GM19324 (cell line): ENCODE data around the gene TM9SF4.

Source experiments
- ATAC-seq: cut with Tn5 transposase; IDR thresholded peaks from one replicate; pipeline ENCODE4 v1.9.1; 2021; ENCODE audit warnings: mild to moderate bottlenecking, moderate library complexity; ENCODE audit not compliant: unreplicated experiment, low FRiP score

The TM9SF4 gene, protein sequence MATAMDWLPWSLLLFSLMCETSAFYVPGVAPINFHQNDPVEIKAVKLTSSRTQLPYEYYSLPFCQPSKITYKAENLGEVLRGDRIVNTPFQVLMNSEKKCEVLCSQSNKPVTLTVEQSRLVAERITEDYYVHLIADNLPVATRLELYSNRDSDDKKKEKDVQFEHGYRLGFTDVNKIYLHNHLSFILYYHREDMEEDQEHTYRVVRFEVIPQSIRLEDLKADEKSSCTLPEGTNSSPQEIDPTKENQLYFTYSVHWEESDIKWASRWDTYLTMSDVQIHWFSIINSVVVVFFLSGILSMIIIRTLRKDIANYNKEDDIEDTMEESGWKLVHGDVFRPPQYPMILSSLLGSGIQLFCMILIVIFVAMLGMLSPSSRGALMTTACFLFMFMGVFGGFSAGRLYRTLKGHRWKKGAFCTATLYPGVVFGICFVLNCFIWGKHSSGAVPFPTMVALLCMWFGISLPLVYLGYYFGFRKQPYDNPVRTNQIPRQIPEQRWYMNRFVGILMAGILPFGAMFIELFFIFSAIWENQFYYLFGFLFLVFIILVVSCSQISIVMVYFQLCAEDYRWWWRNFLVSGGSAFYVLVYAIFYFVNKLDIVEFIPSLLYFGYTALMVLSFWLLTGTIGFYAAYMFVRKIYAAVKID

DNA sequence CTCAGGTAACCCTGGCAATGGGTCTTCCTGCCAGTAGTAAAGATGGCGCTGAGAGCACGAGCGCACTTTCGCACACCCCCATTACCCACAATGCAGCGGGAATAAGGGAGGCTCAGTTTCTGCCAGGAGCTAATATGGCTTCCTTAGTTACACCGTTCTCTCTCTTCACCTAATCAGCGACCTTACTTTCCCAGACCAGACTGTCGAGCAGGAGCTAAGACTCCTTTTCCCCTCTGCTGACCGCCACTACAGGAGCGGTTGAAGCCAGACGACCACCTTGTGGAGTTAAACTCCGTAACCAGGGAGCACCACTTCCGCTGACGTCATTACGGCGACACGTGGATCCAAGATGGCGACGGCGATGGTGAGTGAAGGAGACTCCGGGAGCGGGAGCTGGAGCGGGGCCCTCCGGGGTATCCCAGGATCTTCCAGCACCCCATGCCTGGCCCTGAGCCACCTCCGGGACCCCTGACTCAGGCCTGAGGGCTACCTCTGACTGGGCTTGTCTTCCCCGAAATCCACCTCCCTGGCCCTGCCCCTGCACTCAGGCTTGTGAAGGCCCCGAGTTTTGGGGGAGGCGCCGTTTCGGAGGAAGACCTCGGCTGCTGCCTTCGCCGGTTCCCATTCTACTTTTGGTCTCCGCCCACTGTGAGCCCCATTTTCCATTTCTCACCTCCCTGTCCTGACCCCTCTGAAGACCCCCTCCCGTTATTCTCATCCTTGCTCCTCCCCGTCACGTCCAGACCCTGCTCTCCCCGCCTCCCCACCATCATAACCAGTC lies at the start of gene TM9SF4:
TM9SF4 (plus strand) TSS at position 323 of the 781 bp plus-strand sequence; CDS start at position 350, 27 bp downstream.
- ATAC-seq, result peak; percentile 84

DNA sequence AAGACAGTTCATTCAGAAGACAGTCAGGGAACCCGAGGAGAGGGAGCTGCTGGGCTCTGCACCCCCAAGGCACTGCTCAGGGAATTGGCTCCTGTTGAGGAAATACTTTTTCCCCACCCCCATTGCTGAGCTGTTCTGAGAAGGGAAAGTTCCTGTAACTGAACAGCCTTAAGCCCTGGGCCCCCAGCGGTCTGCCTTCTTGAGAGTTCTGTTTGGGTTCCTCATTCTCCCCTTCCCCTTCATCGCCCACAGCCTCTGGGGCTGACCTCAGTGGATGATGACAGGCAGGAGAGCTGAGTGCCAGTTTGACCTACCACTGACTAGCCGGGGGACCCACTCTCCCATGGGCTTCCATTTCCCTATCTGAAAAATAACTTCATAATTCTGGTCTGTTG lies 46.7 kb upstream of the TM9SF4 start:
- ATAC-seq, result no peak

DNA sequence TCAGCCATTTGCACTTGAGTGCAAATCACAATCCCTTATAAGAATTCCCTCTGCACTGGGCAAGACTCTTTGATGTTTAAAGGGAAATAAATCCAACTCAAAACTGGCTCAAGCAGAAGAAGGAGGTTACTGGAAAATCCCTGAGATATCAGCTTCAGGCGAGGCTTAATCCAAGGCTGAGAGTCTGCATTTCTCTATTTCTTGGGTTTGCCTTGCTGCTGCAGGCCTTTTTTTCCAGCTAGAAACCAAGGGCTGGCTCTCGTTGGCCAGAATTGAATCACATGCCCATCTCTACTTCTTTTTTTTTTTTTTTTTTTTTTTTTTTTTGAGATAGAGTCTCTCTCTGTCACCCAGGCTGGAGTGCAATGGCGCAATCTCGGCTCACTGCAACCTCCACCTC lies 45.8 kb upstream of the TM9SF4 start:
- ATAC-seq, result no peak

DNA sequence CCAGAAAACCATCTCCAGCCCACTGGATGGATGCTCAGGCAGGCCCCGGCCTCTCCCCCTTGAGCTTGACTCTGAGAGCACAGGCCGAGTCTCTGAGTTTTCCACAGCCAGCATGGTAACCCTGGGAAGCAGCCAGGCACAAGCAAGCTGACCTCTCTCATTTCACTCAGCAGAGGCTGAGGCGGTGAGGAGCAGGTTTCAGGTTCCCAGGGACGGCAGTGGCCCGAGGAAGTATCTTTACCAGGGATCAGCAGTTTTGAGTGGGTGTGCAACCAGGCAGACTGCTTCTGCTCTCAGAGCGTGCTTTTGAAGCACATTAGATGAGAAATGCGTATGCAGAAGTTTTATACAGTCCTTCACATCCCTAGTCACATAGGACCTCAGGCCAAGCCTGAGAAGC lies 44.8 kb upstream of the TM9SF4 start:
- ATAC-seq, result no peak

DNA sequence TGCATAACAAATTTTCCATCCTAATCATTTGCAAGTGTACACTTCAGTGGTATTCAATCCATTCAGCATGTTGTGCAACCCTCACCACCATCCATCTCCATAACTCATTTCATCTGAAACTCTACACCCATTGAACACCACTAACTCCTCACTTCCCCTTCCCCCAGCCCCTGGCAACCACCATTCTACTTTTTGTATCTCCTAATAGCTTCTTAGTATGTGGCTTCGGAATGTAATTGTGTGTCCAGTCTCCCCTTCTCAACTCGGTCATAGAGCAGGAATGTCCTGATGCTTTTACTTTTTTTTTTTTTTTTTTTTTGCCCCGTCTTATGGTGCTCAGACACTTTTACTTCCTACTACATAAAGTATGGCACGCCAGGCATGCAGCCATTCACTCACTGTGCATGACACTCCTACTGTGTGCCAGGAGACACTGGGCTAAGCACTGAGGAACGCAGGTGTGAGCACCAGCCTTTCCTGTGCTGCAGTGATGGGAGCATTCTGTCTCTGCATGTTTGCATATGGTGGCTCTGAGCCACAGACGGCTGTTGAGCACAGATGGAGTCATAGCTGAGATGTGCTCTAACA lies 42.2 kb upstream of the TM9SF4 start:
- no peak for ATAC-seq

DNA sequence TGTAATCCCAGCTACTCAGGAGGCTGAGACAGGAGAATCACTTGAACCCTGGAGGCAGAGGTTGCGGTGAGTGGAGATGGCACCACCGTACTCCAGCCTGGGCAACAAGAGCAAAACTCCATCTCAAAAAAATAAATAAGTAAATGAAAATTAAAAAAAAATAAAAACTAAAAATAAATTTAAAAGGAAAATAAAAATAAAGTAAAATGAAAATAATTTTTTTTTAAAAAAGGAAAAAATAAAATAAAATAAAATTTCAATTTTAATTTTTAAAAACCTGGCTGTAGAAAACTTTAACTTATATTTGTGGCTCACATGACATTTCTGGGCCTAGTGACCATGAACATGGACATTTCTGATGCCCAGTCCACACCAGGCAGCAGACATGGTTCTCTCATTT lies 41.3 kb upstream of the TM9SF4 start:
- no peak for ATAC-seq

DNA sequence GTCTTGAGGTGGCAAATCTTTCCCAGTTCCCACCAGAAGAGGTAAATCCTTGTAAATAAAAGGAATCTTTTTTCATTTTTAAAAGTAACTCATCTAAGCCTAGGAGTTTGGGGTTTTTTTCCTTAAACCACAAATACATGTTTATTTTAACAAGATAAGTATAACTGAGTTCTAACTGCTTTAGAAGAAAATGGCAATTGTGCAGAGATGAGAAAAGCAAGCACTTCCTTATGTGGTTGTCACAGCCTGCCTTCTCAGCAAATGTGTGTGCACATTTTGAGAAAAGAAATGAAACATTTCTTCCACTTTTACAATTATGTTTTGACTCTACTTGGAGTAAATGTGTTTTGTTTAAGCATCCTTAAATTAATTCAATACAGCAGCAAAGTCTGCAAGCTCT lies 39.8 kb upstream of the TM9SF4 start:
- no peak for ATAC-seq

DNA sequence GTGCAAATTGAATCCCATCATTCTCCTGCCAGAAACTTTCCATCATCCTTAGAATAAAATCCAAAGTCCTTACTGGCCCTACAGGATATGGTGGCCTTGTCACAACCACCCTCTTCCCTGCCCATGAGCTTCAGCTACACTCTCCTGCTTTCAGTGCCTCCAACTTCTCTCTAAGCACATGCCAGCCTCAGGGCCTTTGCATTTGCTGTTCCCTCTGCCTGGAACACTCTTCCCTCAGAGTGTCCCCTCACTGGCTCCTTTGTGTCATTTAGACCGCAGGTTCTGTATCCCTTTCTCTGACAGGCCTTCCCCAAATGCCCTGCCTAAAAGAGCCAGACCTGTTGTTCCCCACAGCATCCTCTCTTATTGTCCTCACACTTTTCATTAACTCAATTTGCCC lies 39.2 kb upstream of the TM9SF4 start:
- no peak for ATAC-seq

DNA sequence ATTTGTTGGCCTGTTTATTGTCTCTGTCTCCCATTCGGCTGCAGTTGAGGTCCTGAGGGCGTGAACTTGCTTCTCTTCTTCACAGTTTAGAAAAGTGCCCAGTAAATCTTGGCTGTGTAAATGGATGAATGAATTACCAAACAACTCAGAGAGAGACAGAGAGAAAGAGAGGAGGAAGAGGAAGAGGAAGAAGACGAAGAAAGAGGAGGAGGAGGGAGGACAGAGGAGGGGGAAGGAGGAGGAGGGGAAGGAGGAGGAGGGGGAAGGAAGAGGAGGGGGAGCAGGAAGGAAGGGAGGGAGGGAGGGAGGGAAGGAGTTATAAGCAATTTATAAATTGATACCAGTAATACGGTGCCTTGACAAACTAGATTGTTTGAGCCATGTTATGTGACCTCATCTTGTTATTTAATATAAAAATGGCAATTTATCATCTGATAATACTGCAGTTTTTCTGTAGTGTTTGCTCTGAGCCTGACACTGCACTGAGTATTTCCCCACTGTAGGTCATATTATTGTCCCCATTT lies 38.8 kb upstream of the TM9SF4 start:
- no peak for ATAC-seq

DNA sequence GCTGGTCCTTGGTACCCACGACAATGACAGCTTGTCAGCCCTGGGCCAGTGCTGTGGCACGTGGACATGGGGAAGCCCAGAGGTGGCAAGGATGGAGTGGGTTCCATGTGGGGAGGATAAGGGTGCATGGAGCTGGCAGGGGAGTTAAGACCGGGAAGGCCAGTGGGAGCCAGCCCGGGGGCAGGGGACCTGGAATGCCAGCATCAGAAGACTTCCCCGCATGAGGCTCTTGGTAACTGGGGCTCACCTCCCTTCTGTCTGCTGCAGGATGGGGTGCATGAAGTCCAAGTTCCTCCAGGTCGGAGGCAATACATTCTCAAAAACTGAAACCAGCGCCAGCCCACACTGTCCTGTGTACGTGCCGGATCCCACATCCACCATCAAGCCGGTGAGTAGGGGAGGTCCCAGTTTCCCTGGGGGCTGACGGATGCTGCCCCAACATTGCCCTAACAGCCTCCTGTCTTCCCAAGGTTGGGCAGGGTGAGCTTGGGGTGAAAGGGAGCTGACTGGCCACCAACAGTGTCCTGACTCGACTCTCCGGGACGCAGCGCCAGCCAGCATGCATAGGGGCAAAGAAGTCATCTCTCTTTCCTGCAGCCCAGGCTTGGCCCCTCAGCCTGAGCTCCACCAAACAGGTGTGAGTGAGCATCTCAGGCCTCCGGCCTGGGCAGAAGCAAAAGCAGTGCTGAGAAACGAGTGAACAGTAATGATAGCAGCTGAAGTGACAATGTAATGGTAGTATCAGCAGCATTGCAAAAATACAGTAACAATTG lies 37.9 kb upstream of the TM9SF4 start:
- ATAC-seq, result no peak

DNA sequence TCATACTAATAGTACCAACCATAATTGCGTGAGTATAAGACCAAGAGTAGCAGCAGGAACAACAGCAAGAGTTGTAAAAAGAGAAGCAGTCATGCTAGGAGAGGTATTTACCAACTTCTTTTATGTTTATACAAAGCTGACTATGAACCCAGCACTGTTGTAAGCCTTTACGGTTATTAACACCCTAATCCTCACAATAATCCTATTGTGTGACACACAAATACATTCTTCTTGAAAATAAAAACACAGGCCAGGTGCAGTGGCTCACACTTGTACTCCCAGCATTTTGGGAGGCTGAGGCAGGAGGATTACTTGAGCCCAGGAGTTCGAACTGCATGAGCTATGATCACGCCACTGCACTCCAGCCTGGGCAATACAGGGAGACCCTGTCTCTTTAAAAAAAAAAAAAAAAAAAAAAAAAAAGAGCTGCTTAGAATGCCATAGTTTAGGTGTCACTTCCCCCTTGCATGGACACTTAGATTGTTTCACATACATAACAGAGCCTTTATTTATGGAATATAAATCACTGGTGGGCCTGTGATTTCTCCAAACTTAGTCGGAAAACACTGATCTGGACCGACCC lies 37.3 kb upstream of the TM9SF4 start:
- no peak for ATAC-seq

DNA sequence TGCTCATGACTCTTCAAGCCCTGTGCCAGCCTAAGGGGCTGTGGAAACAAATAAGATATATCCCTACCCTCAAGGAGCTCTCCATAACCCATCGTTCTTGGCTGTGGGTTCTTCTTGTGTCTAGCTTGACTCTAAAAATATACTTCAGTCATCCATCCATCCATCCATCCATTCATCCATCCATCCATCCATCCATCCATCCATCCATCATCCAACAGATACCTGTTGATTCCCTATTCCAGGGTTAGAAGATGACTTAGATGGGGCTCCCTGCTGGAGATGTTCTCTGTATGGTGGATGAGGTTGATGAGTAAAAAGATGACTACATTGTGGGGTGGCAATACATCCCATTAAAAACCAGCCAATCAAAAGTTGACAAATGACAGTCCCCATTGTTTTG lies 34.0 kb upstream of the TM9SF4 start:
- no peak for ATAC-seq

DNA sequence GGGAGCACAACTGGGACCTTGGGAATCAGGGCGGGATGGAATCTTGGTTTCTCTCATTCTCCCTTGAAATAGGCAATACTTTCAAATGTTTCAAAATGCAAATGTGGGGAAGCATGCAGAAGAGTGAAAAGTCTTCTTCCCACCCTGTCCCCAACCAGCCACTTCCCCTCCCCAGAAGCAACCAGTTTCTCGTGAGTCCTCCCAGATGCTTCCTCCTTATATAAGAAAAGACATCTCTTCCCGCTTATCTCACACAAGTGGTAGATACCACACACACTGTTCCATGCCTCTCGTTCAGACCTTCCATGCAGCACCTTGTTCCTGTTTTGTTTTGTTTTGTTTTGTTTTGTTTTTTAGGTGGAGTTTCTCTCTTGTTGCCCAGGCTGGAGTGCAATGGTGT lies 32.3 kb upstream of the TM9SF4 start:
- no peak for ATAC-seq

DNA sequence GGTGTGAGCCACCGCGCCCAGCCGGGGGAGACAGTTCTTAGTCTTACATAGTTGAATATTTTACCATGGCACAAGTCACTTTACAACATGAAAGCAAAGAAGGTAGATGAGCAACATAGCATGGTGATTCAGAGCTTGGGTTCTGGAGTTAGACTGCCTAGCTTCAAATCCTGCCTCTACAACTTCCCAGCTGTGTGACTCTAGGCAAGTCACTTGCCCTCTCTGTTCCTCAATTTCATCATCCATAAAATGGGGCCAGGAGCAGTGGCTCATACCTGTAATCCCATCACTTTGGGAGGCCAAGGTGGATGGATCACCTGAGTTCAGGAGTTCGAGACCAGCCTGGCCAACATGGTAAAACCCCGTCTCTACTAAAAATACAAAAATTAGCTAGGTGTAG lies 31.2 kb upstream of the TM9SF4 start:
- no peak for ATAC-seq

DNA sequence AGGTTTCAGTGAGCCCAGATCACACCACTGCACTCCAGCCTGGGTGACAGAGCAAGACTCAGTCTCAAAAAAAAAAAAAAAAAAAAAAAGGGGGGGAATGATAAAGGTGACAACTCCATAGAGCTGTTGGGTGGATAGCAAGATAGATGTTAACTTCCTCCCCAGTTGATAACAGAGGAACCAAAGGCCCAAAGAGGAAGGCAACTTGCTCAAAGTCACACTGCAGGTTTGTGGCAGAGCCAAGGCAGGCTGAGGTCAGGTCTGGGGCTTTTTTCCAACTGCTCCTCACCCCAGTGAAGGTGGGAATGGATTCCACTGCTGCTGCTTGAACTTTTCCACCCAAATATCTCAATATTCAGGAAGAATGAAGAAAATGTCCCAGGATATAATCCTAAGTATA lies 30.7 kb upstream of the TM9SF4 start:
- no peak for ATAC-seq

DNA sequence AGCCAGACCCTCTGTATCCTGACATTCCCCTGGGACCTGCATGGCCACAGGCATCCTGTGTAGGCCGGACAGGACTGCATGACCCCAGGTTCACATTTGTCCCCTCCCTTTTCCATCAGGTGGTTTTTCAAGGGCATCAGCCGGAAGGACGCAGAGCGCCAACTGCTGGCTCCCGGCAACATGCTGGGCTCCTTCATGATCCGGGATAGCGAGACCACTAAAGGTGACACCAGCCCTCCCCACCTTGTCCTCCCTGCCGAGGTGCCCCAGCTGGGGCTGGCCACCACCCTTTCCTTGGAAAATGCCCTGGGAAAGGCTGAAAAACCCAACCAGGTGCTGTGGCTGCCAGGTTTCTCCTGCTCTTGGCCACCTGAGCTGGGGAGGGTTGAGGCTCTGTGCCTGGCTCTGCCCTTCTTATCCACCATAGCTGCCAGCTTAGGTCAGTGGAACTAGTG lies 29.8 kb upstream of the TM9SF4 start:
- no peak for ATAC-seq

DNA sequence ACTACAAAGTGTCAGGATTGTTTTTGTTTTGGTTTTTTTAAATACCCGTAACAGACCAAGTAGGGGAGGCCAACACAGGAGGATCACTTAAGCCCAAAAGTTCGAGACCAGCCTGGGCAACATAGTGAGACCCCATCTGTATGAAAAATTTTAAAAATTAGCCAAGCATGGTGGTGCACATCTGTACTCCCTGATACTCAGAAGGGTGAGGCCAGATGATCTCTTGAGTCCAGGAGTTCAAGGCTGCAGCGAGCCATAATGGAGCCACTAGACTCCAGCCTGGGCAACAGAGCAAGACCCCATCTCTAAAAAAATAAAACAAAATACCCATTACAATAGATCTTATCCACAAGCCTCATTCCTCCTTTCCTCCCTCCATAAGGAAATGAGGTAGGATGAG lies 28.7 kb upstream of the TM9SF4 start:
- ATAC-seq, result no peak

DNA sequence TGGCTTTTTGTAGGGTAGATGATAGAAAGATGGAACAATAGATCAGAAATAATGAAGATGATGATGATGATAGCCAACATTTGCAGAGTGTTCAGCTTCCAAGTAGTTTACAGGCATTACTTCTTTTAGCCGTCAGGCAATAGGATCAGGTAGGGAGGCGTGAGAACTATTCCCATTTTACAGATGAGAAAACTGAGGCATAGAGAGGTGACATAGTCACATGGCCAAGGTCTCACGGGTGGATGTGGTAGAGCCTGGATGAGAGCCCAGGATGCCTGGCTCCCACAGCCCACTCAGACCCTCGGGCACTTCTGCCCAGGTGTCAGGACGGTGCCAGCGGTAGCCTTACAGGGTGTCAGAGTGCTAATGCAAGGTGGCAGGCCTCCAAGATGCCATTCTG lies 26.0 kb upstream of the TM9SF4 start:
- no peak for ATAC-seq

DNA sequence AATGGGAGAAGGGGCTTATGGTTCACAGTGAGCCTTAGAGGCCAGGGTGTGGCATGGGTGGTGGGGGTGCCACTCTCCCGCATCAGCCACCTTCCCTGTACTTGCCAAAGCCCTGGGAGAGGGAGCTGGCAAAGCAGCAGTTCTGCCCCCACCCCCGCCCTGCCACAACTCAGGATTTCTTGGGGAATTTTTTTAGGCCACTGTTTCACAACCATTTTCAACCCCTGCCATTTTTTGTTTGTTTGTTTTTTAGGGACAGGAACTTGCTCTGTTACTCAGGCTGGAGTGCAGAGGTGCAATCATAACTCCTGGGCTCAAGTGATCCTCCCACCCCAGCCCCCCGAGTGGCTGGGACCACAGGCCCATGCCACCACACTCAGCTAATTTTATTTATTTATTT lies 22.4 kb upstream of the TM9SF4 start:
- no peak for ATAC-seq

DNA sequence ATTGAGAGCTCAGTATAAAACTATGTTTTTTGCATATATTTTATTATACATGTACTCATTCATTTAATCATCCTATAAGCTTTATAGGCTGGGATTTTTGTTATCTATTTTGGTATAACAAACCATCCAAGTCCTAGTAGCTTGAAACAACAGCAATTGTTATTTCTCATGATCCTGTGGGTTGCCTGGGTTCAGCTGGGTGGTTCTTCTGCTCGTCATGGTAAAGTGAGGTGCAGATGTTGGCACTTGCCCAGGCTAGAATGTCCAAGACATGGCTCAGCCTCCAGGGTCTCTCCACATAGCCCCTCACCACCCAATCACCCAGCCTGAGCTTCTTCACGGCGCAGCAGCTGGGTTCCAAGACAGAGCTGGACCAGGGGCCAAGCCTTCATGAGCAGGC lies 20.8 kb upstream of the TM9SF4 start:
- no peak for ATAC-seq
